ENCODE data around the gene ZNF830. TPM values are rescaled to one million over a fixed set of nuclear protein-coding genes. Genes with fewer than 3 reads are reported as not detected.

The ZNF830 gene
- total and polyA plus RNA-seq, 2 of the 13 experiments (the other 11 are each of a cell fraction or from before 2014, with no cell fraction given): 6.1 to 19.0 TPM

DNA sequence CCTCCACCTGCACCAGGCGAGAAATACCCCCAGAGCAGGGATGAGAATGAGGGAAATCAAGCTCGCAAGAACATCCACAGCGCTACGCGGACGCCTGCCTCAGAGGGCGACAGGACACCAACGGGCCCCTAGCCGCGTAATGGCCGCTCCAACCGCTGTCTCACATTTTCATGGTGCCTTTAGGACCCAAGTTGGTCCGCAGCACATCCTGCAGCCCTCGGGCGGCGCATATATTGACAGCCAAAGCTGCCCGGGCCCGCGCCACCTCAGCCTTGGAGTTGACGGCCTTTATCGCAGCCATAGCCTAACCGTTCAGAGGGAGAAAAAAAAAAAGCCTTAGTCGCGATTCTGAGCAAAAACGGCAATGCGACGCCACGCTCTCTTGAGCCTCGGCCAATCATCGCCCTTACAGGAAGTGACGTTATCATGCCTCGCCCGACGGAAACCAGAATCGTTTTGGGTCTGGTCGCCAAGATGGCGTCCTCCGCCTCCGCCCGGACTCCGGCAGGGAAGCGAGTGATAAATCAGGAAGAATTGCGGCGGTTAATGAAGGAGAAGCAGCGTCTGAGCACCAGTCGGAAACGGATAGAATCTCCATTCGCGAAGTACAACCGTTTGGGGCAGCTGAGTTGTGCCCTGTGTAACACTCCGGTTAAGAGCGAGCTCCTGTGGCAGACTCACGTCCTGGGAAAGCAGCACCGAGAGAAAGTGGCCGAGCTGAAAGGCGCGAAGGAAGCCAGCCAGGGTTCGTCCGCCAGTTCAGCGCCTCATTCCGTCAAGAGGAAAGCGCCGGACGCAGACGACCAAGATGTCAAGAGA, at the start of gene ZNF830, which contains the start of gene CCT6B (continued):
- TF ChIP-seq, protein P1, sequence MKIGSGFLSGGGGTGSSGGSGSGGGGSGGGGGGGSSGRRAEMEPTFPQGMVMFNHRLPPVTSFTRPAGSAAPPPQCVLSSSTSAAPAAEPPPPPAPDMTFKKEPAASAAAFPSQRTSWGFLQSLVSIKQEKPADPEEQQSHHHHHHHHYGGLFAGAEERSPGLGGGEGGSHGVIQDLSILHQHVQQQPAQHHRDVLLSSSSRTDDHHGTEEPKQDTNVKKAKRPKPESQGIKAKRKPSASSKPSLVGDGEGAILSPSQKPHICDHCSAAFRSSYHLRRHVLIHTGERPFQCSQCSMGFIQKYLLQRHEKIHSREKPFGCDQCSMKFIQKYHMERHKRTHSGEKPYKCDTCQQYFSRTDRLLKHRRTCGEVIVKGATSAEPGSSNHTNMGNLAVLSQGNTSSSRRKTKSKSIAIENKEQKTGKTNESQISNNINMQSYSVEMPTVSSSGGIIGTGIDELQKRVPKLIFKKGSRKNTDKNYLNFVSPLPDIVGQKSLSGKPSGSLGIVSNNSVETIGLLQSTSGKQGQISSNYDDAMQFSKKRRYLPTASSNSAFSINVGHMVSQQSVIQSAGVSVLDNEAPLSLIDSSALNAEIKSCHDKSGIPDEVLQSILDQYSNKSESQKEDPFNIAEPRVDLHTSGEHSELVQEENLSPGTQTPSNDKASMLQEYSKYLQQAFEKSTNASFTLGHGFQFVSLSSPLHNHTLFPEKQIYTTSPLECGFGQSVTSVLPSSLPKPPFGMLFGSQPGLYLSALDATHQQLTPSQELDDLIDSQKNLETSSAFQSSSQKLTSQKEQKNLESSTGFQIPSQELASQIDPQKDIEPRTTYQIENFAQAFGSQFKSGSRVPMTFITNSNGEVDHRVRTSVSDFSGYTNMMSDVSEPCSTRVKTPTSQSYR (CRISPR knock-in tag; IDR thresholded peaks at IDR 0.05; ENCODE audit: borderline replicate concordance): no peak
- no peak for TF ChIP-seq SMAD3 (CRISPR knock-in tag; IDR thresholded peaks at IDR 0.05)
- TF ChIP-seq, protein P2, sequence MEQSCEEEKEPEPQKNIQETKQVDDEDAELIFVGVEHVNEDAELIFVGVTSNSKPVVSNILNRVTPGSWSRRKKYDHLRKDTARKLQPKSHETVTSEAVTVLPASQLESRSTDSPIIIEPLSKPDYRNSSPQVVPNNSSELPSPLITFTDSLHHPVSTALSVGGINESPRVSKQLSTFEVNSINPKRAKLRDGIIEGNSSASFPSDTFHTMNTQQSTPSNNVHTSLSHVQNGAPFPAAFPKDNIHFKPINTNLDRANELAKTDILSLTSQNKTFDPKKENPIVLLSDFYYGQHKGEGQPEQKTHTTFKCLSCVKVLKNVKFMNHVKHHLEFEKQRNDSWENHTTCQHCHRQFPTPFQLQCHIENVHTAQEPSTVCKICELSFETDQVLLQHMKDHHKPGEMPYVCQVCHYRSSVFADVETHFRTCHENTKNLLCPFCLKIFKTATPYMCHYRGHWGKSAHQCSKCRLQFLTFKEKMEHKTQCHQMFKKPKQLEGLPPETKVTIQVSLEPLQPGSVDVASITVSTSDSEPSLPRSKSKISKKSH (CRISPR knock-in tag; IDR thresholded peaks at IDR 0.05; ENCODE audit: borderline replicate concordance): 0 out of 2 replicates have a peak, but pooled peaks have one; percentile 45
- TF ChIP-seq KMT2A (CRISPR knock-in tag; IDR thresholded peaks at IDR 0.05): peak; percentile 80
- peak; percentile 43 for TF ChIP-seq FOSL2 (CRISPR knock-in tag; IDR thresholded peaks at IDR 0.05)
- TF ChIP-seq, protein P3, sequence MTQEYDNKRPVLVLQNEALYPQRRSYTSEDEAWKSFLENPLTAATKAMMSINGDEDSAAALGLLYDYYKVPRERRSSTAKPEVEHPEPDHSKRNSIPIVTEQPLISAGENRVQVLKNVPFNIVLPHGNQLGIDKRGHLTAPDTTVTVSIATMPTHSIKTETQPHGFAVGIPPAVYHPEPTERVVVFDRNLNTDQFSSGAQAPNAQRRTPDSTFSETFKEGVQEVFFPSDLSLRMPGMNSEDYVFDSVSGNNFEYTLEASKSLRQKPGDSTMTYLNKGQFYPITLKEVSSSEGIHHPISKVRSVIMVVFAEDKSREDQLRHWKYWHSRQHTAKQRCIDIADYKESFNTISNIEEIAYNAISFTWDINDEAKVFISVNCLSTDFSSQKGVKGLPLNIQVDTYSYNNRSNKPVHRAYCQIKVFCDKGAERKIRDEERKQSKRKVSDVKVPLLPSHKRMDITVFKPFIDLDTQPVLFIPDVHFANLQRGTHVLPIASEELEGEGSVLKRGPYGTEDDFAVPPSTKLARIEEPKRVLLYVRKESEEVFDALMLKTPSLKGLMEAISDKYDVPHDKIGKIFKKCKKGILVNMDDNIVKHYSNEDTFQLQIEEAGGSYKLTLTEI (CRISPR knock-in tag; conservative IDR thresholded peaks at IDR 0.05): no peak
- TF ChIP-seq HOXA5 (CRISPR knock-in tag; IDR thresholded peaks at IDR 0.05): peak; percentile 77
- TF ChIP-seq ZNF263 (CRISPR knock-in tag; IDR thresholded peaks at IDR 0.05): peak; percentile 27; the same call in 1 of the 2 replicates
- peak; percentile 7; the same call in 1 of the 2 replicates for TF ChIP-seq NFRKB (IDR thresholded peaks at IDR 0.05)
- no peak for TF ChIP-seq PRMT3 (CRISPR knock-in tag; IDR thresholded peaks at IDR 0.05; ENCODE audit: borderline replicate concordance, low read depth)
- TF ChIP-seq, protein P4, sequence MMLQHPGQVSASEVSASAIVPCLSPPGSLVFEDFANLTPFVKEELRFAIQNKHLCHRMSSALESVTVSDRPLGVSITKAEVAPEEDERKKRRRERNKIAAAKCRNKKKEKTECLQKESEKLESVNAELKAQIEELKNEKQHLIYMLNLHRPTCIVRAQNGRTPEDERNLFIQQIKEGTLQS (CRISPR knock-in tag; IDR thresholded peaks at IDR 0.05): no peak
- TF ChIP-seq ZNF720 (CRISPR knock-in tag; IDR thresholded peaks at IDR 0.05): no peak
- peak; percentile 98 for TF ChIP-seq KAT8 (CRISPR knock-in tag; IDR thresholded peaks at IDR 0.05)
- TF ChIP-seq KDM6A (CRISPR knock-in tag; IDR thresholded peaks at IDR 0.05; ENCODE audit: low read depth): no peak
- TF ChIP-seq, protein P5, sequence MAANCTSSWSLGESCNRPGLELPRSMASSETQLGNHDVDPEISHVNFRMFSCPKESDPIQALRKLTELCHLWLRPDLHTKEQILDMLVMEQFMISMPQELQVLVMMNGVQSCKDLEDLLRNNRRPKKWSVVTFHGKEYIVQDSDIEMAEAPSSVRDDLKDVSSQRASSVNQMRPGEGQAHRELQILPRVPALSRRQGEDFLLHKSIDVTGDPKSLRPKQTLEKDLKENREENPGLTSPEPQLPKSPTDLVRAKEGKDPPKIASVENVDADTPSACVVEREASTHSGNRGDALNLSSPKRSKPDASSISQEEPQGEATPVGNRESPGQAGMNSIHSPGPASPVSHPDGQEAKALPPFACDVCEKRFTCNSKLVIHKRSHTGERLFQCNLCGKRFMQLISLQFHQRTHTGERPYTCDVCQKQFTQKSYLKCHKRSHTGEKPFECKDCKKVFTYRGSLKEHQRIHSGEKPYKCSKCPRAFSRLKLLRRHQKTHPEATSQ (CRISPR knock-in tag; IDR thresholded peaks at IDR 0.05; ENCODE audit: borderline replicate concordance): 0 out of 2 replicates have a peak, but pooled peaks have one; percentile 65
- TF ChIP-seq, protein P6, sequence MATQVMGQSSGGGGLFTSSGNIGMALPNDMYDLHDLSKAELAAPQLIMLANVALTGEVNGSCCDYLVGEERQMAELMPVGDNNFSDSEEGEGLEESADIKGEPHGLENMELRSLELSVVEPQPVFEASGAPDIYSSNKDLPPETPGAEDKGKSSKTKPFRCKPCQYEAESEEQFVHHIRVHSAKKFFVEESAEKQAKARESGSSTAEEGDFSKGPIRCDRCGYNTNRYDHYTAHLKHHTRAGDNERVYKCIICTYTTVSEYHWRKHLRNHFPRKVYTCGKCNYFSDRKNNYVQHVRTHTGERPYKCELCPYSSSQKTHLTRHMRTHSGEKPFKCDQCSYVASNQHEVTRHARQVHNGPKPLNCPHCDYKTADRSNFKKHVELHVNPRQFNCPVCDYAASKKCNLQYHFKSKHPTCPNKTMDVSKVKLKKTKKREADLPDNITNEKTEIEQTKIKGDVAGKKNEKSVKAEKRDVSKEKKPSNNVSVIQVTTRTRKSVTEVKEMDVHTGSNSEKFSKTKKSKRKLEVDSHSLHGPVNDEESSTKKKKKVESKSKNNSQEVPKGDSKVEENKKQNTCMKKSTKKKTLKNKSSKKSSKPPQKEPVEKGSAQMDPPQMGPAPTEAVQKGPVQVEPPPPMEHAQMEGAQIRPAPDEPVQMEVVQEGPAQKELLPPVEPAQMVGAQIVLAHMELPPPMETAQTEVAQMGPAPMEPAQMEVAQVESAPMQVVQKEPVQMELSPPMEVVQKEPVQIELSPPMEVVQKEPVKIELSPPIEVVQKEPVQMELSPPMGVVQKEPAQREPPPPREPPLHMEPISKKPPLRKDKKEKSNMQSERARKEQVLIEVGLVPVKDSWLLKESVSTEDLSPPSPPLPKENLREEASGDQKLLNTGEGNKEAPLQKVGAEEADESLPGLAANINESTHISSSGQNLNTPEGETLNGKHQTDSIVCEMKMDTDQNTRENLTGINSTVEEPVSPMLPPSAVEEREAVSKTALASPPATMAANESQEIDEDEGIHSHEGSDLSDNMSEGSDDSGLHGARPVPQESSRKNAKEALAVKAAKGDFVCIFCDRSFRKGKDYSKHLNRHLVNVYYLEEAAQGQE (IDR thresholded peaks at IDR 0.05; ENCODE audit: borderline replicate concordance in 1 of 2, low read depth in 1 of 2, low read length in 2 of 2): no peak; a peak in 1 of 4 replicates
- no peak for TF ChIP-seq NFIB (CRISPR knock-in tag; IDR thresholded peaks at IDR 0.05; ENCODE audit: borderline replicate concordance)
